Endothelial cell (in vitro differentiated cells): Measurements from ENCODE around the gene DCPS. TPM values are rescaled to one million over a fixed set of nuclear protein-coding genes. Genes with fewer than 3 reads are reported as not detected.

Experiments
- DNase-seq: peaks from one replicate; pipeline ENCODE4 v3.0.0; 2021; ENCODE audit warnings: low spot score
- H3K27ac Mint-ChIP-seq: one replicate; pipeline ENCODE4 v1.8.0; 2021; ENCODE audit warnings: mixed read lengths, inconsistent platforms; ENCODE audit not compliant: unreplicated experiment
- H3K27me3 Mint-ChIP-seq: one replicate; pipeline ENCODE4 v1.8.0; 2021; ENCODE audit warnings: mild to moderate bottlenecking, moderate library complexity, mixed read lengths, inconsistent platforms; ENCODE audit not compliant: unreplicated experiment
- H3K36me3 Mint-ChIP-seq: one replicate; pipeline ENCODE4 v1.8.0; 2021; ENCODE audit warnings: mild to moderate bottlenecking, low read depth, mixed read lengths, inconsistent platforms; ENCODE audit not compliant: unreplicated experiment
- H3K4me1 Mint-ChIP-seq: one replicate; pipeline ENCODE4 v1.8.0; 2021; ENCODE audit warnings: mild to moderate bottlenecking, mixed read lengths, inconsistent platforms; ENCODE audit not compliant: unreplicated experiment
- H3K4me3 Mint-ChIP-seq: one replicate; pipeline ENCODE4 v1.8.0; 2021; ENCODE audit warnings: mild to moderate bottlenecking, mixed read lengths, inconsistent platforms; ENCODE audit not compliant: unreplicated experiment
- H3K9me3 Mint-ChIP-seq: one replicate; pipeline ENCODE4 v1.8.0; 2021; ENCODE audit warnings: mixed read lengths, inconsistent platforms; ENCODE audit not compliant: unreplicated experiment
- total RNA-seq: library from RNA; stranded (reverse); fragmentation: NEBNext Ultra II Directional; extraction: Animal tissue kit (Norgen Biotek cat#: 25700); gene quantifications from one replicate; pipeline ENCODE4 v1.2.1, GENCODE V29; 2021; ENCODE audit not compliant: unreplicated experiment
- TF ChIP-seq, protein P1 (sequence below): fragments of 200-600 bp; sonication (generic); IDR thresholded peaks from one replicate; pipeline ENCODE4 v1.5.0; 2021; ENCODE audit warnings: antibody characterized with exemption; ENCODE audit not compliant: unreplicated experiment

Gene DCPS
- total RNA-seq, 1 donor from 2014 or later: 11.3 TPM

- TF ChIP-seq, protein P1, sequence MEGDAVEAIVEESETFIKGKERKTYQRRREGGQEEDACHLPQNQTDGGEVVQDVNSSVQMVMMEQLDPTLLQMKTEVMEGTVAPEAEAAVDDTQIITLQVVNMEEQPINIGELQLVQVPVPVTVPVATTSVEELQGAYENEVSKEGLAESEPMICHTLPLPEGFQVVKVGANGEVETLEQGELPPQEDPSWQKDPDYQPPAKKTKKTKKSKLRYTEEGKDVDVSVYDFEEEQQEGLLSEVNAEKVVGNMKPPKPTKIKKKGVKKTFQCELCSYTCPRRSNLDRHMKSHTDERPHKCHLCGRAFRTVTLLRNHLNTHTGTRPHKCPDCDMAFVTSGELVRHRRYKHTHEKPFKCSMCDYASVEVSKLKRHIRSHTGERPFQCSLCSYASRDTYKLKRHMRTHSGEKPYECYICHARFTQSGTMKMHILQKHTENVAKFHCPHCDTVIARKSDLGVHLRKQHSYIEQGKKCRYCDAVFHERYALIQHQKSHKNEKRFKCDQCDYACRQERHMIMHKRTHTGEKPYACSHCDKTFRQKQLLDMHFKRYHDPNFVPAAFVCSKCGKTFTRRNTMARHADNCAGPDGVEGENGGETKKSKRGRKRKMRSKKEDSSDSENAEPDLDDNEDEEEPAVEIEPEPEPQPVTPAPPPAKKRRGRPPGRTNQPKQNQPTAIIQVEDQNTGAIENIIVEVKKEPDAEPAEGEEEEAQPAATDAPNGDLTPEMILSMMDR: no peak
- peaks cover 11% of the 10 kb centered on the region for H3K36me3 Mint-ChIP-seq
- peaks cover 16% of the 10 kb centered on the region for H3K27me3 Mint-ChIP-seq
- no peak for DNase-seq
- H3K27ac Mint-ChIP-seq: no peak overlapping the region
- H3K4me1 Mint-ChIP-seq: peaks cover 34% of the 10 kb centered on the region
- no peak overlapping the region for H3K4me3 Mint-ChIP-seq
- H3K9me3 Mint-ChIP-seq: no peaks in the 10 kb centered on the region
Observed at GRCh38 chr11:126284829-126285228, 19.0 kb upstream of the DCPS start.

DNA sequence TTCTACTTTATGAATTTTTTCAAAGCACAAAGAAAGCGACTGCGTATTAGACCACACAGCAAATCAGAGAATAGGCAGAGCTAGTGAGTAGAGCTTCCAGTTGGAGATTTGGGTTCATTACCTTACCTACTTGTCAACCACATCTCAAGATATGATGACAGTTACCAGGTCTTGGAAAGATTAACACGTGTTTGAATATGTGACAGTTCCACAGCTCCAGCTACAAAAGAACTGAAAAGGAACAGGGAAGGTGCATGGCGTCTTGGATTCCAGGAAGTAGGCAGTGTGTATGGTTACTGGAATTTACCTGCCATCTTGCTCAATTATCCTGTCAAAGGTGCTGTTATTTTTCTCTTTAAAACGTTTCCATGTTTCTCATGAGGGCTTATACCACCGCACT lies 15.6 kb upstream of the DCPS start:
- TF ChIP-seq, protein P1: no peak
- Mint-ChIP-seq H3K27me3 (peaks cover 7% of the 10 kb centered on the region), H3K9me3 (no peaks in the 10 kb centered on the region), H3K36me3 (peaks cover 29% of the 10 kb centered on the region), H3K4me3 (no peak overlapping the region), H3K27ac (no peak overlapping the region), H3K4me1 (peaks cover 6% of the 10 kb centered on the region)
- DNase-seq: no peak

- Mint-ChIP-seq H3K36me3 (peaks cover 31% of the 10 kb centered on the region), H3K9me3 (no peaks in the 10 kb centered on the region), H3K4me1 (no peaks in the 10 kb centered on the region), H3K27ac (no peak overlapping the region), H3K4me3 (no peak overlapping the region), H3K27me3 (peaks cover 2% of the 10 kb centered on the region)
- DNase-seq: no peak
- TF ChIP-seq, protein P1: no peak
Observed at GRCh38 chr11:126290887-126291286, 13.0 kb upstream of the DCPS start.

- Mint-ChIP-seq H3K36me3 (peaks cover 28% of the 10 kb centered on the region), H3K4me1 (no peaks in the 10 kb centered on the region), H3K27me3 (peaks cover 2% of the 10 kb centered on the region), H3K4me3 (no peak overlapping the region), H3K9me3 (no peaks in the 10 kb centered on the region), H3K27ac (peak overlapping the region; percentile 24)
- no peak for DNase-seq
- TF ChIP-seq, protein P1: no peak
Observed at GRCh38 chr11:126293726-126294125, 10.1 kb upstream of the DCPS start.

DNA sequence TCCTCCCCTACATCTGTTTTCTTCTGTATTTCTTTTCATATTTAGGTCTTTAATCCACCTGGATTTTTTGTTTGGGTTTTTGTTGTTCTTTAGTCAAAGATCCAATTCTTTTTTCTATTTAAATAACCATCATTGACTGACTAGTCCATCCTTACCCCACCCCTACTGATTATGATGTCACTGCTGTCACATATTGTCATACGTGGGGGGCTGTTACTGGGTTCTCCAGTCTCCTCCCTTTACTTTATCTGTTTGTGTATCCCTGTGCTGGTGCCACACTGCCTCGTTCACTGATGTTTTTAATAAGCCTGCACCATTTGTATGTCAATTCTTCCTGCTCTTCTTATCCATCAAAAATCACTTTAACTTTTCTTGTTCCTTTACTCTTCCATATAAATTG lies 6.9 kb upstream of the DCPS start:
- TF ChIP-seq, protein P1: no peak
- no peak for DNase-seq
- H3K27ac Mint-ChIP-seq: no peak overlapping the region
- no peak overlapping the region for H3K4me3 Mint-ChIP-seq
- no peaks in the 10 kb centered on the region for H3K4me1 Mint-ChIP-seq
- peaks cover 11% of the 10 kb centered on the region for H3K36me3 Mint-ChIP-seq
- H3K9me3 Mint-ChIP-seq: no peaks in the 10 kb centered on the region
- peaks cover 4% of the 10 kb centered on the region for H3K27me3 Mint-ChIP-seq
